Activated CD4-positive, alpha-beta T cell treated with anti-CD3 and anti-CD28 coated beads, Interleukin-2, amount 50 U/mL, for 16 hours (primary cell): ENCODE measurements around the gene VGLL3.

ENCODE experiments used
- DNase-seq: peaks from one replicate; pipeline ENCODE4 v3.0.0-alpha.2; 2020

VGLL3 gene

GRCh38 chr3:86948822-86949221 lies 42.1 kb downstream of the VGLL3 start:
- no peak for DNase-seq

DNA sequence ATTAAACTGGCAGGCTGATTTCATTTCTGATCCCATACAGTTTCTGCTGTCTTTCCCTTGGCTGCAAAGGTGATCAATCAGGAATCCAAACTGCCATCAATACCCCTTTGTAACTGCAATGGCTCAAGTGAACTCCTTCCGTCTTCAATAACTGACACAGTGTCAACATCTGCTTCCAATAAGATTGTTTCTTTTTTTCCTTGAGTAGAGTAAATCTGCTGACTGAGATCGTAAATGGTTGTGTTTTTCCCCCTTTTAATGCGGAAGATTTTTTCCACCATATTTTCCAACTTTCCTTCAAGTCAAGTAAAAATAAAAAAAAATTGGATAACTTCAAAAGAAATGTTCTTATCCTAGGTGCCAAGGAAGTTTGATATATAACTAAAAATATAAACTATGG lies 48.7 kb downstream of the VGLL3 start:
- DNase-seq, result no peak

DNA sequence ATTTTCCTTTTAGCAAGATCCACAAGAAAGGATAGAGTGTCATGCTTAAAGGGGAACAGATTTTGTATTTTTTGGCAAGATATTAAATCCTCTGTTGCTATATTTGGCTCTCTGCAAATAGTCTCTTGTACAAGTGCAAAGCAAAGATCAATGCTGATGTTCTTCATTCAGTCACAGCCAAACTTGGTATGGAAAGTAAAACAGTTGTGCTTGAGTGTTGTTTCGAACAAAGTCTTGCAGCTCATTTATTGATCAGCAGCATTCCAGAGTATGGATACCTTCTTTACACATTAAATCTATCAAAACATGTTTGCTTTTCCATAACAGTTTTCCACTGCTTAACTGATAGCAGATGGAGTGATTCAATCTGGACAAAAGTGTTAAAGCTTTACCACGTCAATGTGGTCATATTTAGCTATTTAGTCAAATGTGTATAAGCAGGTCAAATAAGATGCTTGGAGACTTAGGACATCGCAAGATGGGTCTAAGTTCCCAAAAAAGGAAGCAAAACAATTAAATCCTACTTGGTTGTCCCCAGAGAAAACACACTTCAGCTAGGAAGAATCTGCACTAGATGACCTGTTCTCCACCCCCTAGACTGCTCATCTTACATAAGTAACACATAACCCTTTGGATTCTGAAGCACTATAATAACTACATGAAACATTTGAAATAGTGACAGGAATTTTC lies 52.4 kb downstream of the VGLL3 start:
- DNase-seq, result no peak

GRCh38 chr3:86937306-86937791 lies 53.6 kb downstream of the VGLL3 start:
- no peak for DNase-seq

- no peak for DNase-seq
These were observed 56.1 kb downstream of the VGLL3 start for GRCh38 chr3:86934851-86935250.

GRCh38 chr3:86930831-86931230 lies 60.1 kb downstream of the VGLL3 start:
- DNase-seq, result no peak

GRCh38 chr3:86930181-86930580 lies 60.8 kb downstream of the VGLL3 start:
- no peak for DNase-seq

- no peak for DNase-seq
These were observed 61.9 kb downstream of the VGLL3 start for GRCh38 chr3:86929046-86929445.

DNA sequence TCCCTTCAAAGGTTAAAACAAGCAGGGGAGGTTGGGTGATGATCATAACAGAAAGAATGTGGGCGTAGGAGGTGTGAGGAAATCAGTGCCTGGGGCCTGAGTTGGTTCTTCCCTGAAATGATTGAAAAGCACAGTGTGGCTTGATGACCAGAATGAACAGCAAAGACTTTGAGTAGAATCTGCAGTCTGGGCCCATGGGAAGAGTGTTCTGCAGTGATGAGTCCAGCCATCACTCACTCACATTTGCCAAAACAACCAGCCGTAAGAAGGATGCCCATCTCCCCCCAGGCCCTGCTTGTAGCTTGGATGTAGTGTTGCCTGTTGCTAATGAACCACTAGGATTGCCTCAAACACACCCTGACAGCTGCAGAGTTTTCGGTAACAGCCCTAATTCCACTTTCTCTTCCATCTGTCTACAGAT lies 67.9 kb downstream of the VGLL3 start:
- DNase-seq, result no peak

- no peak for DNase-seq
These were observed 68.8 kb downstream of the VGLL3 start for GRCh38 chr3:86921971-86922680.

DNA sequence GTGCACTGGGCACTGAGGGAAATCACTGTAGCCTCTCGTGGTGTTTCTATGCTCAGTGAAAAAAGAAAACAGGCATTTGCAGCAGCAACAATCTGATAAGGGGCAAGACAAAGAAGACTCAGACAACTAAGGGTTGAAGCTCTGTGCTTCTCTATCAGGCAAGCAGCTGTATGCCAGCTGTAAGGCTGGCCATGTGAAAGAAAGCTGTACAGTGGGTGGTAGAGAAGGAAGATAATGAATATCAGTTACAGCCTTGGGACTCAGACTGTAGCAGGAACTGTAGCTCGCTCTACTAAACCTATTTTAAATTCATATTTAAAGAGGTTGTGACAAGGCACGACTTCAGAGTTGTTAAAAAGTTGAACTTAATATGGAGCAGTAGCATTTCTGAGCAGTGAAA lies 76.3 kb downstream of the VGLL3 start:
- DNase-seq, result no peak

DNA sequence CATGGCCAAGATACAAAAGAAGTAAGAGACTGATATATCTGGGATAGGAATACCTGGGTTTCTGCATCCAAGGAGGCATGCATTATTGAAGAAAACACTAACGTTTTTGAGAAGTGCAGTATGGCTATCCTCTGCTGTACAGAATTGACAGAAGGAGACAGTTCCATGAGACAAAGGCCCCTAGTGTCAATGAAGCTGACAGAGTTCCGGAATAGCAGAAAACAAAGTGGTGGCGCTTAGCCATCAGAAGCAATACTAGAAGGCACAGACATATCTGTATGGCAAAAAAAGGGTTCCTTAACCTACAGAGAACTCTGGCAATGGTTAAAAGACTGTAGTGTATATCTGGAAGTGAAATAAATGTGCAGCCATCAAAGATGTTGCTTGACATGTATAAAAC lies 77.8 kb downstream of the VGLL3 start:
- no peak for DNase-seq

DNA sequence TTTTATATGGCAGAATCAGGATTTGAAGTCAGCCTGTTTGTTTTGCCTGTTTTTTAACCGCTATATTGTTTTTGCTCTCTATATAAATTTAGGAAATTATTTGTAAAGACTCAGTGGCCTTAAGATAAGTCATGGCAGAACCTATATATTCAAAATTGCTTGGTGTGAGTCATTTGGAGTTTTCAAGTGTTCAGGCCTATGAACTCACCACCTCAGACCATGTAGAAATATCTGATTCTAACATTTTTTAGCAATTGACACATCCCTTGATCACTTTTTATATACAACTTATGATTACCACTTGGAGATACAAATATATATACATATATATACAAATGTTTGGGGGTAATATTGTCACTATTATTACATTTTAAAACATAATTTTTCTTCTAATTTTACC lies 95.7 kb downstream of the VGLL3 start:
- DNase-seq, result no peak

DNA sequence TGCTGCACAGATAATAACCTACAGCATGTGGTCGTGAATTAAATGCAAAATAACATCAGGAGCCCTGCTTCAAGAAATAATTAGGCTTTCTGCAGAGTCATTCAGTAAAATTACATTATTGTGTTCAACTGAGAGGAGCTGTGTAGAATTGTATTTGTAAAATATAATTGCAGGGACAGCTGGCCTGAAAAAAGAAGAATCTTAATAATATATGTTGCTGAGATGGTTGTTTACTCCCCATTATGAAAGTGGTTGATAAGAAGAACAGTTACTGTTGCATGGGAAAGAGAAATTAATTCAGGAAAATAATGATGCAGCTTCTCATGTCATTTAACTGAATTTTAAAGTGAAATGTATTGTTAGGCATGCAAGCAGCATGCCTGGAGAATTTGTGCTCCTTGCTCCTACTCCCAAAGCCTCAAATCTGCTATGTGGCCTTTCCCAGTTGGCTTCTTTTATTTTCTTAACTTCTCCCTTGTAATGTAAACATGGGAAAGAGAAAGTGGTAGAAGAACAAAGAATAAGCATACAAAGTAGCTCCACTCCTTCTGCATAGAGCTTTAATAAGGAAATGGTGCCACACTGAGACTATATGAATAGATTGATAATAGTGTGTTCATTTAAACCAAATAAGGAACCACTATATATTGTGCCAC lies 100.1 kb downstream of the VGLL3 start:
- DNase-seq, result no peak
